B cell (primary cell): ENCODE results near the gene EFCAB12.

Source experiments
- CTCF ChIP-seq: fragments of 200-600 bp; IDR thresholded peaks from one replicate; pipeline ENCODE4 v1.8.0; 2022; ENCODE audit warnings: antibody characterized with exemption, mild to moderate bottlenecking
- EZH2 ChIP-seq: IDR thresholded peaks from 2 replicates; pipeline ENCODE4 v1.6.1; 2012; ENCODE audit warnings: borderline replicate concordance, low read depth, mild to moderate bottlenecking, moderate library complexity, low read length; ENCODE audit not compliant: insufficient read depth, poor library complexity, severe bottlenecking

- TF ChIP-seq CTCF, result no peak
- TF ChIP-seq EZH2, result no peak
Measured at GRCh38 chr3:129369711-129370110, 58.7 kb downstream of the EFCAB12 start.
